ENCODE data around the gene CAPN11.
"Not testable (repeated sequence)": the region's sequence is repeated elsewhere in the genome, so short reads cannot be mapped to it uniquely, and the experiment has no call there.

CAPN11 gene

GRCh38 chr6:44139351-44139743 is 19.3 kb upstream of the CAPN11 start:
- no peak for DNase-seq (ENCODE audit: low read depth)
- no peak for TF ChIP-seq CTCF (IDR thresholded peaks at IDR 0.05; ENCODE audit: insufficient read depth, low read depth, low read length, missing control alignments)
- H3K4me3 ChIP-seq (ENCODE audit: low read length), result no peak overlapping the region

- no peak for DNase-seq (ENCODE audit: low read depth)
- TF ChIP-seq CTCF (IDR thresholded peaks at IDR 0.05; ENCODE audit: insufficient read depth, low read depth, low read length, missing control alignments), result no peak
- no peak overlapping the region for H3K4me3 ChIP-seq (ENCODE audit: low read length)
These were observed 15.8 kb upstream of the CAPN11 start for GRCh38 chr6:44142835-44143234.

GRCh38 chr6:44143731-44144130 is 14.9 kb upstream of the CAPN11 start:
- no peak for DNase-seq (ENCODE audit: low read depth)
- no peak for TF ChIP-seq CTCF (IDR thresholded peaks at IDR 0.05; ENCODE audit: insufficient read depth, low read depth, low read length, missing control alignments)
- H3K4me3 ChIP-seq (ENCODE audit: low read length), result no peak overlapping the region

GRCh38 chr6:44144536-44144935 is 14.1 kb upstream of the CAPN11 start:
- H3K4me3 ChIP-seq (ENCODE audit: low read length); DNase-seq (ENCODE audit: low read depth): not testable (repeated sequence)

- TF ChIP-seq CTCF (IDR thresholded peaks at IDR 0.05; ENCODE audit: insufficient read depth, low read depth, low read length, missing control alignments), result no peak
These were observed 12.8 kb upstream of the CAPN11 start for GRCh38 chr6:44145839-44146238.

GRCh38 chr6:44146685-44147084 is 11.9 kb upstream of the CAPN11 start:
- no peak for DNase-seq (ENCODE audit: low read depth)
- no peak overlapping the region for H3K4me3 ChIP-seq (ENCODE audit: low read length)
- TF ChIP-seq CTCF (IDR thresholded peaks at IDR 0.05; ENCODE audit: insufficient read depth, low read depth, low read length, missing control alignments), result no peak

More at GRCh38 chr6:44145839-44146238, 12.8 kb upstream of the CAPN11 start:
- H3K4me3 ChIP-seq (ENCODE audit: low read length), result no peak overlapping the region
- no peak for DNase-seq (ENCODE audit: low read depth)

GRCh38 chr6:44147256-44147655 is 11.4 kb upstream of the CAPN11 start:
- no peak for TF ChIP-seq CTCF (IDR thresholded peaks at IDR 0.05; ENCODE audit: insufficient read depth, low read depth, low read length, missing control alignments)
- DNase-seq (ENCODE audit: low read depth), result no peak
- H3K4me3 ChIP-seq (ENCODE audit: low read length), result no peak overlapping the region

- no peak for DNase-seq (ENCODE audit: low read depth)
- TF ChIP-seq CTCF (IDR thresholded peaks at IDR 0.05; ENCODE audit: insufficient read depth, low read depth, low read length, missing control alignments), result no peak
- H3K4me3 ChIP-seq (ENCODE audit: low read length), result no peak overlapping the region
These were observed 10.3 kb upstream of the CAPN11 start for GRCh38 chr6:44148306-44148705.
